H1 (cell line): ENCODE measurements around the gene RPIA. TPM values are rescaled to one million over a fixed set of nuclear protein-coding genes. Genes with fewer than 3 reads are reported as not detected.

Experiments used
- CTCF ChIA-PET: fragments of 300-600 bp; sonication (Branson Sonifier 250); formaldehyde crosslinking; loops from one replicate; lab custom pipeline; 2021; ENCODE audit not compliant: partially characterized antibody; lab: Charles Lee
- POLR2A ChIA-PET: fragments of 300-600 bp; sonication (Branson Sonifier 250); formaldehyde crosslinking; loops from one replicate; lab custom pipeline; 2021; ENCODE audit warnings: inconsistent platforms; ENCODE audit not compliant: partially characterized antibody; lab: Charles Lee
- DNase-seq, 2 experiments: peaks; one replicate each; pipeline versions ENCODE4 v3.0.0 to v3.0.0-alpha.2; 2010 to 2022; ENCODE audit warnings: low spot score in 2 of 2, low read depth in 1 of 2, mixed read lengths in 1 of 2
- FAIRE-seq: peaks from 2 replicates; lab custom pipeline; 2011; peaks lifted over from hg19 to GRCh38; lab: Jason Lieb, UNC
- H2AFZ ChIP-seq: 2 replicates; pipeline ENCODE4 v1.8.1; 2012; ENCODE audit warnings: low read length, inconsistent platforms
- H2AK5ac ChIP-seq: 2 replicates; pipeline ENCODE4 v1.6.1; 2013; ENCODE audit warnings: low read depth, low read length
- H2BK120ac ChIP-seq: replicated peaks from 2 replicates; pipeline ENCODE3; 2013; ENCODE audit warnings: low read depth, low read length, inconsistent platforms
- H2BK12ac ChIP-seq: 2 replicates; pipeline ENCODE4 v1.6.1; 2013; ENCODE audit warnings: low read depth, low read length
- H2BK15ac ChIP-seq: 2 replicates; pipeline ENCODE4 v1.6.1; 2013; ENCODE audit warnings: low read length
- H2BK20ac ChIP-seq: 2 replicates; pipeline ENCODE4 v1.6.1; 2013; ENCODE audit warnings: low read length
- H2BK5ac ChIP-seq: 2 replicates; pipeline ENCODE4 v1.6.1; 2013; ENCODE audit warnings: low read depth, low read length
- H3K14ac ChIP-seq: 2 replicates; pipeline ENCODE4 v1.6.1; 2013; ENCODE audit warnings: inconsistent platforms; ENCODE audit not compliant: insufficient read length
- H3K18ac ChIP-seq: 2 replicates; pipeline ENCODE4 v1.6.1; 2013; ENCODE audit warnings: low read length; ENCODE audit errors: extremely low read depth
- H3K23ac ChIP-seq: 2 replicates; pipeline ENCODE4 v1.6.1; 2013; ENCODE audit warnings: inconsistent platforms; ENCODE audit not compliant: insufficient read length
- H3K23me2 ChIP-seq: 2 replicates; pipeline ENCODE4 v1.6.1; 2013; ENCODE audit warnings: low read depth, low read length
- H3K27ac ChIP-seq: 2 replicates; pipeline ENCODE4 v1.6.1; 2011; ENCODE audit warnings: low read depth, low read length, inconsistent platforms
- H3K27me3 ChIP-seq, 4 experiments: replicated peaks in 1 of 4; 1 replicate in 1 of 4; 2 replicates in 3 of 4; pipeline versions ENCODE4 v1.6.1 to v1.8.1; 2011 to 2013; ENCODE audit warnings: low read length in 3 of 4, mild to moderate bottlenecking in 3 of 4, inconsistent platforms in 2 of 4, mixed read lengths in 2 of 4, moderate library complexity in 1 of 4; ENCODE audit not compliant: control insufficient read depth in 3 of 4, insufficient read depth in 3 of 4; ENCODE audit errors: extremely low read depth in 1 of 4
- H3K36me3 ChIP-seq, 4 experiments: 2 replicates each; pipeline versions ENCODE4 v1.6.1 to v1.8.1; 2011 to 2013; ENCODE audit warnings: mild to moderate bottlenecking in 4 of 4, low read length in 3 of 4, moderate library complexity in 2 of 4, control low read depth in 1 of 4, inconsistent platforms in 1 of 4; ENCODE audit not compliant: insufficient read depth in 4 of 4, control insufficient read depth in 2 of 4
- H3K4ac ChIP-seq: replicated peaks from 2 replicates; pipeline ENCODE3; 2013; ENCODE audit warnings: low read length, low read depth, mixed read lengths, inconsistent platforms; ENCODE audit not compliant: insufficient read length
- H3K4me1 ChIP-seq, 4 experiments: replicated peaks in 1 of 4; 1 replicate in 1 of 4; 2 replicates in 3 of 4; pipeline versions ENCODE4 v1.6.1 to v1.8.1; 2011 to 2013; ENCODE audit warnings: low read length in 3 of 4, inconsistent platforms in 2 of 4, mixed read lengths in 1 of 4; ENCODE audit not compliant: insufficient read depth in 4 of 4, control insufficient read depth in 3 of 4
- H3K4me2 ChIP-seq, 2 experiments: 2 replicates each; pipeline versions ENCODE4 v1.6.1 to v1.8.1; 2011 to 2013; ENCODE audit warnings: low read depth in 2 of 2, low read length in 2 of 2, control low read depth in 1 of 2, inconsistent platforms in 1 of 2, mild to moderate bottlenecking in 1 of 2; ENCODE audit not compliant: insufficient read depth in 1 of 2
- H3K4me3 ChIP-seq, 4 experiments: fragments of 200-600, 300-600 bp in 1 of 4; sonication (generic), shearing (Covaris generic), sonication (Bioruptor Twin) in 1 of 4; 2 replicates each; pipeline versions ENCODE4 v1.5.1 to v1.8.1; 2011 to 2016; ENCODE audit warnings: low read length in 4 of 4, low read depth in 3 of 4, control low read depth in 2 of 4, inconsistent platforms in 2 of 4, mild to moderate bottlenecking in 2 of 4, mixed read lengths in 1 of 4, moderate library complexity in 1 of 4; ENCODE audit not compliant: insufficient read depth in 2 of 4; ENCODE audit errors: extremely low read depth in 1 of 4
- H3K56ac ChIP-seq: replicated peaks from 2 replicates; pipeline ENCODE3; 2013; ENCODE audit warnings: low read depth, mild to moderate bottlenecking, mixed read lengths, low read length, inconsistent platforms; ENCODE audit not compliant: insufficient read length
- H3K79me1 ChIP-seq: 2 replicates; pipeline ENCODE4 v1.6.1; 2013; ENCODE audit warnings: low read depth, low read length, control low read depth
- H3K79me2 ChIP-seq, 2 experiments: 2 replicates each; pipeline versions ENCODE4 v1.6.1 to v1.8.1; 2012 to 2013; ENCODE audit warnings: low read length in 2 of 2, mild to moderate bottlenecking in 2 of 2, inconsistent platforms in 1 of 2; ENCODE audit not compliant: insufficient read depth in 2 of 2, control insufficient read depth in 1 of 2
- H3K9ac ChIP-seq, 4 experiments: replicated peaks in 1 of 4; 1 replicate in 1 of 4; 2 replicates in 3 of 4; pipeline versions ENCODE4 v1.6.1 to v1.8.1; 2011 to 2013; ENCODE audit warnings: low read depth in 3 of 4, low read length in 3 of 4, control low read depth in 2 of 4, mild to moderate bottlenecking in 2 of 4, moderate library complexity in 2 of 4, inconsistent platforms in 1 of 4; ENCODE audit errors: extremely low read depth in 1 of 4
- H3K9me3 ChIP-seq, 2 experiments: 2 replicates each; pipeline versions ENCODE4 v1.6.1 to v1.8.1; 2012 to 2013; ENCODE audit warnings: mild to moderate bottlenecking in 2 of 2, moderate library complexity in 2 of 2, control low read depth in 1 of 2, inconsistent platforms in 1 of 2, low read depth in 1 of 2, low read length in 1 of 2, mixed read lengths in 1 of 2; ENCODE audit not compliant: insufficient read depth in 2 of 2
- H4K20me1 ChIP-seq, 2 experiments: replicated peaks in 1 of 2; 2 replicates each; pipeline versions ENCODE3 to v1.8.1; 2011 to 2013; ENCODE audit warnings: inconsistent platforms in 2 of 2, low read length in 2 of 2, mild to moderate bottlenecking in 1 of 2; ENCODE audit not compliant: insufficient read depth in 2 of 2, control insufficient read depth in 1 of 2
- H4K5ac ChIP-seq: 2 replicates; pipeline ENCODE4 v1.6.1; 2013; ENCODE audit warnings: low read length, low read depth, mixed read lengths, inconsistent platforms; ENCODE audit not compliant: insufficient read length
- H4K8ac ChIP-seq: 2 replicates; pipeline ENCODE4 v1.8.0; 2013; ENCODE audit warnings: mild to moderate bottlenecking, moderate library complexity, low read length, inconsistent platforms; ENCODE audit not compliant: insufficient read depth; ENCODE audit errors: extremely low read depth
- H4K91ac ChIP-seq: replicated peaks from 2 replicates; pipeline ENCODE3; 2013; ENCODE audit warnings: low read length, mixed read lengths, inconsistent platforms; ENCODE audit not compliant: insufficient read length
- CEBPB ChIP-seq: IDR thresholded peaks from 2 replicates; pipeline ENCODE4 v1.6.1; 2012; ENCODE audit warnings: low read depth, low read length
- EP300 ChIP-seq, 2 experiments: IDR thresholded peaks; 1 replicate in 1 of 2; 2 replicates in 1 of 2; pipeline ENCODE4 v1.6.1; 2011 to 2012; ENCODE audit warnings: low read depth in 2 of 2, low read length in 2 of 2, mild to moderate bottlenecking in 2 of 2, borderline replicate concordance in 1 of 2, inconsistent platforms in 1 of 2, moderate library complexity in 1 of 2
- SIX5 ChIP-seq: IDR thresholded peaks from 2 replicates; pipeline ENCODE4 v1.6.1; 2011; ENCODE audit warnings: mild to moderate bottlenecking, low read depth, low read length
- WGBS, 2 experiments: shearing (Covaris generic) in 1 of 2; methylation state at CpG; one replicate each; pipeline versions ENCODE4 v1.1.6 to v1.1.7; 2013 to 2015; ENCODE audit warnings: low lambda C conversion rate in 2 of 2, mixed read lengths in 2 of 2, inconsistent platforms in 1 of 2, low coverage in 1 of 2, missing lambda C conversion rate in 1 of 2; ENCODE audit not compliant: insufficient replicate concordance in 2 of 2, insufficient coverage in 1 of 2, insufficient read length in 1 of 2; ENCODE audit errors: extremely low coverage in 1 of 2, missing lambda C conversion rate in 1 of 2; 5-methylcytosine and 5-hydroxymethylcytosine counted together
- long read RNA-seq, 2 experiments: library from RNA in 1 of 2; library from capped mRNA in 1 of 2; stranded (forward); transcript quantifications; one replicate each; pipeline ENCODE4 v2.0.0, GENCODE V29; 2021; ENCODE audit warnings: inconsistent platforms in 1 of 2
- polyA minus RNA-seq, 3 experiments: library from RNA; depleted of rRNA, polyadenylated mRNA; stranded (reverse); fragments of >200 nt; gene quantifications; 1 replicate in 2 of 3; 2 replicates in 1 of 3; pipeline ENCODE4 v1.2.3, GENCODE V29; 2011
- polyA plus RNA-seq, 7 experiments: library from polyadenylated mRNA; depleted of rRNA in 3 of 7; stranded (reverse) in 5 of 7; unstranded in 2 of 7; fragments of >200 nt in 5 of 7; fragments of 200-250 nt in 2 of 7; gene quantifications; 1 replicate in 5 of 7; 2 replicates in 1 of 7; 4 replicates in 1 of 7; pipeline versions ENCODE4 v1.2.1 to v1.2.3, GENCODE V29; 2011 to 2013; ENCODE audit warnings: missing spikeins in 2 of 7, mixed read lengths in 2 of 7
- total RNA-seq: library from RNA; stranded (reverse); fragmentation: NEBNext Ultra II Directional; extraction: Animal tissue kit (Norgen Biotek cat#: 25700); gene quantifications from 2 replicates; pipeline ENCODE4 v1.2.1, GENCODE V29; 2021
- TF ChIP-seq, protein P1 (sequence below), 3 experiments: IDR thresholded peaks; 1 replicate in 2 of 3; 2 replicates in 1 of 3; pipeline versions ENCODE4 v1.5.1 to v1.6.1; 2011; ENCODE audit warnings: low read length in 3 of 3, mild to moderate bottlenecking in 3 of 3, inconsistent platforms in 2 of 3, low read depth in 1 of 3, moderate library complexity in 1 of 3; ENCODE audit not compliant: insufficient read depth in 1 of 3; ENCODE audit errors: control extremely low read depth in 1 of 3

Gene RPIA
- total RNA-seq: 24.0 and 26.7 TPM in 2 replicates
- polyA plus RNA-seq (2011; rRNA removed): 9.1 and 13.1 TPM in 2 replicates
- 16.0 TPM for polyA plus RNA-seq (2011; cell fraction: cytosol; rRNA removed)
- 7.2 TPM for polyA plus RNA-seq (2011; cell fraction: nucleus; rRNA removed)
- 17.9 to 21.7 TPM (median 20.8 TPM) in 4 replicates for polyA plus RNA-seq (2012, experiment 1 of 2)
- polyA plus RNA-seq (2012, experiment 2 of 2): 5.2 TPM
- polyA plus RNA-seq (2013, experiment 1 of 2): 12.3 TPM
- 12.0 TPM for polyA plus RNA-seq (2013, experiment 2 of 2)
- 11.2 and 12.6 TPM in 2 replicates for polyA minus RNA-seq (2011; rRNA and poly(A)+ RNA removed)
- polyA minus RNA-seq (2011; cell fraction: cytosol; rRNA and poly(A)+ RNA removed): 5.6 TPM
- 8.8 TPM for polyA minus RNA-seq (2011; cell fraction: nucleus; rRNA and poly(A)+ RNA removed)
- long read RNA-seq, experiment 1, transcript RPIA-201 (9 exons, 1,848 nt): major isoform, 6 of 17 reads
- long read RNA-seq, experiment 1, partial matches to known transcripts: 7 of 17 reads
- long read RNA-seq, experiment 1, other reads (novel, unspliced or antisense): 4 of 17 reads
- long read RNA-seq, experiment 2, transcript RPIA-201 (9 exons, 1,848 nt): major isoform, 24 of 69 reads
- long read RNA-seq, experiment 2, partial matches to known transcripts: 7 of 69 reads
- long read RNA-seq, experiment 2, other reads (novel, unspliced or antisense): 38 of 69 reads

- FAIRE-seq (peak; percentile 24), DNase-seq (peak; percentile 97 to 98)
- Histone ChIP-seq H2BK120ac (no peak within 1 kb of the TSS), H4K8ac (0 out of 2 replicates have a peak within 1 kb of the TSS, but pooled peaks have one; percentile 36), H3K18ac (peak within 1 kb of the TSS; percentile 98), H2BK5ac (peak within 1 kb of the TSS; percentile 80; the same call in 1 of the 2 replicates), H3K79me2 (peaks cover 20 to 49% of the 10 kb centered on the region in 2 experiments), H4K91ac (peak within 1 kb of the TSS; percentile 47), H3K56ac (peak within 1 kb of the TSS; percentile 10), H3K4me2 (peak within 1 kb of the TSS; percentile 92 to 95), H2BK12ac (no peak within 1 kb of the TSS; the same call in 1 of the 2 replicates), H3K27ac (peak within 1 kb of the TSS; percentile 86), H4K5ac (no peak within 1 kb of the TSS), H4K20me1 (peaks cover 0 to 2% of the 10 kb centered on the region in 2 experiments), H2BK15ac (no peak within 1 kb of the TSS), H3K36me3 (peaks cover 0 to 8% (median 0%) of the 10 kb centered on the region in 4 experiments; a peak in 1 of 8 replicates), H3K27me3 (no peaks in the 10 kb centered on the region), H3K23ac (no peak within 1 kb of the TSS), H3K14ac (no peak within 1 kb of the TSS), H3K23me2 (peaks cover 5% of the 10 kb centered on the region), H2AK5ac (no peak within 1 kb of the TSS), H3K4me3 (peak within 1 kb of the TSS; percentile 80 to 95 (median 88)), H2AFZ (peak within 1 kb of the TSS; percentile 97), H3K4ac (peak within 1 kb of the TSS; percentile 62), H3K9me3 (peaks cover 12 to 17% of the 10 kb centered on the region in 2 experiments; a peak in 3 of 4 replicates), H3K4me1 (peaks cover 0 to 4% (median 0%) of the 10 kb centered on the region in 4 experiments; a peak in 1 of 7 replicates), H2BK20ac (no peak within 1 kb of the TSS), H3K79me1 (peaks cover 15% of the 10 kb centered on the region), H3K9ac (peak within 1 kb of the TSS; percentile 63 to 84 (median 78))
- ChIA-PET POLR2A (interaction anchor here (0.5 to 1.4 kb wide), 3 partner anchors 15 to 92 kb away, joined by 3 read pairs; no protein-coding TSS in a partner anchor), CTCF (interaction anchor here (0.7 to 5.7 kb wide), 4 partner anchors 11 to 19 kb away, joined by 3 to 44 read pairs (median 6); no protein-coding TSS in a partner anchor)
- 2% methylated on average over 68 of the region's 71 CpGs; no CpG with 5 or more reads in 1 of the 2 experiments for WGBS, 2 experiments
- TF ChIP-seq, protein P1, sequence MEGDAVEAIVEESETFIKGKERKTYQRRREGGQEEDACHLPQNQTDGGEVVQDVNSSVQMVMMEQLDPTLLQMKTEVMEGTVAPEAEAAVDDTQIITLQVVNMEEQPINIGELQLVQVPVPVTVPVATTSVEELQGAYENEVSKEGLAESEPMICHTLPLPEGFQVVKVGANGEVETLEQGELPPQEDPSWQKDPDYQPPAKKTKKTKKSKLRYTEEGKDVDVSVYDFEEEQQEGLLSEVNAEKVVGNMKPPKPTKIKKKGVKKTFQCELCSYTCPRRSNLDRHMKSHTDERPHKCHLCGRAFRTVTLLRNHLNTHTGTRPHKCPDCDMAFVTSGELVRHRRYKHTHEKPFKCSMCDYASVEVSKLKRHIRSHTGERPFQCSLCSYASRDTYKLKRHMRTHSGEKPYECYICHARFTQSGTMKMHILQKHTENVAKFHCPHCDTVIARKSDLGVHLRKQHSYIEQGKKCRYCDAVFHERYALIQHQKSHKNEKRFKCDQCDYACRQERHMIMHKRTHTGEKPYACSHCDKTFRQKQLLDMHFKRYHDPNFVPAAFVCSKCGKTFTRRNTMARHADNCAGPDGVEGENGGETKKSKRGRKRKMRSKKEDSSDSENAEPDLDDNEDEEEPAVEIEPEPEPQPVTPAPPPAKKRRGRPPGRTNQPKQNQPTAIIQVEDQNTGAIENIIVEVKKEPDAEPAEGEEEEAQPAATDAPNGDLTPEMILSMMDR (IDR thresholded peaks at IDR 0.05; ENCODE audit: control extremely low read depth in 1 of 3, insufficient read depth in 1 of 3, low read depth in 1 of 3, low read length in 3 of 3): peak; percentile 56 to 87 (median 60)
- TF ChIP-seq CEBPB: peak; percentile 75
- peak; percentile 97 for TF ChIP-seq SIX5
- peak in 1 of 2 experiments; percentile 22; a peak in 1 of 3 replicates for TF ChIP-seq EP300 (IDR thresholded peaks at IDR 0.05; ENCODE audit: borderline replicate concordance in 1 of 2, low read depth in 2 of 2, low read length in 2 of 2)
Measured at GRCh38 chr2:88691339-88692183, at the start of gene RPIA. Gene RPIA, plus strand, starts transcription at chr2:88691673. Its CDS starts 26 bp downstream, at chr2:88691699.
